WI38 (cell line): ENCODE measurements around the gene LMF2.

ENCODE experiments used
- H3K4me3 ChIP-seq: 2 replicates; pipeline ENCODE4 v1.5.1; 2011; ENCODE audit warnings: low read depth, mild to moderate bottlenecking, control low read depth, low read length
- TF ChIP-seq, protein P1 (sequence below): IDR thresholded peaks from 2 replicates; pipeline ENCODE4 v1.5.1; 2012; ENCODE audit warnings: low read depth, mild to moderate bottlenecking, control low read depth, low read length

The LMF2 gene

GRCh38 chr22:50485221-50486131, 22.0 kb downstream of the LMF2 start:
- TF ChIP-seq, protein P1, sequence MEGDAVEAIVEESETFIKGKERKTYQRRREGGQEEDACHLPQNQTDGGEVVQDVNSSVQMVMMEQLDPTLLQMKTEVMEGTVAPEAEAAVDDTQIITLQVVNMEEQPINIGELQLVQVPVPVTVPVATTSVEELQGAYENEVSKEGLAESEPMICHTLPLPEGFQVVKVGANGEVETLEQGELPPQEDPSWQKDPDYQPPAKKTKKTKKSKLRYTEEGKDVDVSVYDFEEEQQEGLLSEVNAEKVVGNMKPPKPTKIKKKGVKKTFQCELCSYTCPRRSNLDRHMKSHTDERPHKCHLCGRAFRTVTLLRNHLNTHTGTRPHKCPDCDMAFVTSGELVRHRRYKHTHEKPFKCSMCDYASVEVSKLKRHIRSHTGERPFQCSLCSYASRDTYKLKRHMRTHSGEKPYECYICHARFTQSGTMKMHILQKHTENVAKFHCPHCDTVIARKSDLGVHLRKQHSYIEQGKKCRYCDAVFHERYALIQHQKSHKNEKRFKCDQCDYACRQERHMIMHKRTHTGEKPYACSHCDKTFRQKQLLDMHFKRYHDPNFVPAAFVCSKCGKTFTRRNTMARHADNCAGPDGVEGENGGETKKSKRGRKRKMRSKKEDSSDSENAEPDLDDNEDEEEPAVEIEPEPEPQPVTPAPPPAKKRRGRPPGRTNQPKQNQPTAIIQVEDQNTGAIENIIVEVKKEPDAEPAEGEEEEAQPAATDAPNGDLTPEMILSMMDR = no peak
- no peak overlapping the region for H3K4me3 ChIP-seq

GRCh38 chr22:50483977-50484853, 23.3 kb downstream of the LMF2 start:
- TF ChIP-seq, protein P1 = no peak
- H3K4me3 ChIP-seq = no peak overlapping the region

- TF ChIP-seq, protein P1 = no peak
- H3K4me3 ChIP-seq = no peak overlapping the region
Observed at GRCh38 chr22:50483556-50483955, 23.9 kb downstream of the LMF2 start.

GRCh38 chr22:50483106-50483505, 24.4 kb downstream of the LMF2 start:
- TF ChIP-seq, protein P1 = no peak
- H3K4me3 ChIP-seq = no peak overlapping the region

DNA sequence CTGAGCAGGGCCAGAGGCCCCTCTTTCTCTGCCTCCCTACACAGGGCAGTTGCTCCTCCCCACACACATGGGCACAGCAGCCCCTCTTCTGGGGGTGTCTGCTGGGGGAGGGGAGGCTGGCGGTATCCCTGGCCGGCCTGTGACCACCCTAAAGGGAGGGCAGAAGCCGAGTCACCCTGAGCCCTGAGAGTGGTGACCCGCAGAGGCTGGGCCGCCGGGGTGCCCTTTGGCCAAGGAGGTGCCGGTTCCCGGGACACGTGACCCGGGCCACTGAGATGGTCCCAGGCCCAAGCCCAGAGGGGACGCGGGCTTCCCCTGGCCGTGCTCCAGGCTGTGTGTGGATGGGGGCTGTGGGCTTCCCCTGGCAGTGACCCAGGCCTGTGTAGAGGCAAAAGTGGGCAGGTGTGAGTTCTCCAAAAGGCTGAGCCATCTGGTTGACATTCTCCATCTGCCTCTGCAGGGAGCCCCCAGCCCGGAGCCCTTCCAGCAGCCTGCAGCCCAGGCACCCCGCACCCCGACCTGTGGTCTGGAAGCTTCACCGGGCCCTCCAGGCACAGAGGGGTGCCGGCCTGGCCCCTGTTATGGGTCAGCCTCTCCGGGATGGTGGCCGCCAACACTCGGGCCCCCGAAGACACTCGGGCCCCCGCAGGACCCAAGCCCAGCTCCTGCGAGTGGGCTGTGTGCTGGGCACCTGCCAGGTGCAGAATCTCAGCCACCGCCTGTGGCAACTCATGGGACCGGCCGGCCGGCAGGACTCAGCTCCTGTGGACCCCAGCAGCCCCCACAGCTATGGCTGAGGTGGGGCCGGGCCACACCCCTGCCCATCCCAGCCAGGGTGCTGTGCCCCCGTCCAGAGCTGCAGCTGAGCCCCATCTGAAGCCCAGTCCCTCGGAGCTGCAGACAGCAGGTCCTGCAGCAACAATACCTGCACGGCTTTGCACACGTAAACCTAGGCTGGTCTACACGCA, 25.1 kb downstream of the LMF2 start:
- TF ChIP-seq, protein P1 = no peak
- H3K4me3 ChIP-seq = peak overlapping the region; percentile 64

DNA sequence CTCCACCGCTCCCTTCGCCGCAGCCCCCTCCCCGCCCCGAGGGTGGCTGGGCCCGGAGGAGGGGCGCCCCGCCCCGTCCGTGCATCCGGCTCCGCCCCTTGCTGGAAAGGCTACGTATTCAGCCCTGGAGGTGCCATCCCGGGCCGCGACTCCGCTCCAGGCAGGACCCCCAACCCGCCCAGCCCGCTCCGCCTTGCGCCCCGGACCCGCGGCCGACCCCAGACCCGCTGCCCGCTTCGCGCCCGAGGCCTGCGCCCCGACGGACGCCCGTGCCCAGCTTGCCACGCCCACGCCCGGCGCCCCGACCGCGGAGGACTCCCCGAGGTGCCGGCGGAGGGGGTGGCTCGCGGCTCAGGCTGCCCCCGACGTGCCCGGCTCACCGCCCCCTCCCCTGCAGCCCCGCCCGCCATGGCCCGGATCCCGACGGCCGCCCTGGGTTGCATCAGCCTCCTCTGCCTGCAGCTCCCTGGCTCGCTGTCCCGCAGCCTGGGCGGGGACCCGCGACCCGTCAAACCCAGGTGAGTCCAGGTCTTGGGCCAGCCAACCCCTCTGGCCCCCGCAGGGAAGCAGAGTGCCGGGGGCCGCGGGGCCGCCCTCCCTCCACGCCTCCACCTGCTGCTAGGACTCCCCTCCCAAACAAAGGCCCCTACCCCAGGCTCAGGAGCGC, 25.9 kb downstream of the LMF2 start, which contains the start of gene ADM2:
Gene ADM2, plus strand, starts transcription at position 104 of the 667 bp plus-strand sequence. Its CDS starts 305 bp downstream, at position 409.
- TF ChIP-seq, protein P1 = no peak
- H3K4me3 ChIP-seq = peak within 1 kb of the TSS; percentile 64
